Brain microvascular endothelial cell (primary cell): ENCODE data around the gene TMEM63B.

Source experiments
- DNase-seq: peaks from one replicate; pipeline ENCODE4 v3.0.0-alpha.2; 2020
- H3K27ac ChIP-seq: fragments of 250-450 bp; sonication (Bioruptor Pico); 2 replicates; pipeline ENCODE4 v1.5.1; 2020; ENCODE audit warnings: mild to moderate bottlenecking, moderate library complexity
- H3K27me3 ChIP-seq: fragments of 250-450 bp; sonication (Bioruptor Pico); replicated peaks from 2 replicates; pipeline ENCODE4 v1.5.1; 2020; ENCODE audit warnings: mild to moderate bottlenecking
- H3K36me3 ChIP-seq: fragments of 250-450 bp; sonication (Bioruptor Pico); replicated peaks from 2 replicates; pipeline ENCODE4 v1.5.1; 2020; ENCODE audit warnings: mild to moderate bottlenecking
- H3K4me3 ChIP-seq: 2 replicates; pipeline ENCODE4 v1.5.1; 2011; ENCODE audit warnings: low read depth, mild to moderate bottlenecking, control low read depth, low read length, moderate library complexity
- in situ Hi-C: cut with HindIII; loops from 2 replicates; pipeline ENCODE4 v1.10.0; 2017; ENCODE audit warnings: low sequenced_read_pairs, low pct_ligation_motif_present
- TF ChIP-seq, protein P1 (sequence below): IDR thresholded peaks from 2 replicates; pipeline ENCODE4 v1.5.1; 2011; ENCODE audit warnings: low read depth, mild to moderate bottlenecking, moderate library complexity, low read length, control low read depth, inconsistent platforms; ENCODE audit errors: missing control alignments

TMEM63B gene

DNA sequence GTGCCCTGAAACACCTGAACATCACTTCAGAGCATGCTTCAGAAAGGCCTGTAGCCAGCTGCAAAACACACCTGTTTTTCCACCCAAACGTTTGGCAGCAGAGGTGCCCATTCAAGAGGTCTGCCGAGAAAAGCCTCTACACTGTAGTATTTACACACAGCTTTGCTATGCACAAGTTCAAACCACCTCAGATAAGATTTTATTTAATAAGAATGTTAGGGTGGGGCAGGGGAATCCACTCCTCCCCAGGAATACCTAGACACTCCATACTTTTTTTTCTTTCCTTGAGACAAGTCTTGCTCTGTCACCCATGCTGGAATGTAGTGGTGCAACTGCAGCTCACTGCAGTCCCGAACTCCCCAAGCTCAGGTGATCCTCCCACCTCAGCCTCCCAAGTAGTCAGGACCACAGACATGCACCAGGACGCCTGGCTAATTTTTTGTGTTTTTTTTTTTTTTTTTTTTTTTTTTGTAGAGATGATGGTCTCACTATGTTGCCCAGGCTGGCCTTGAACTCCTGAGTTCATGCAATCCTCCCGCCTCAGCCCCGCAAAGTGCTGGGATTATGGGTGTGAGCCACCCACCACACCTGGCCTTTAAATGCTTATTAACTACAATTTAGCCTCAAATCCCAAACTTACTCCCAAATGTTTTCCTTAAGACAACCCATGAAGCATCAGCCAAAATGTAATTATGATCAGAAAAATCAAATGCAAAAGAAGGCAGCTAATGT, 9.8 kb upstream of the TMEM63B start:
- H3K36me3 ChIP-seq, result peaks cover 16% of the 10 kb centered on the region
- no peak overlapping the region for H3K4me3 ChIP-seq
- in situ Hi-C loops, result no loop called here
- DNase-seq, result no peak
- TF ChIP-seq, protein P1, sequence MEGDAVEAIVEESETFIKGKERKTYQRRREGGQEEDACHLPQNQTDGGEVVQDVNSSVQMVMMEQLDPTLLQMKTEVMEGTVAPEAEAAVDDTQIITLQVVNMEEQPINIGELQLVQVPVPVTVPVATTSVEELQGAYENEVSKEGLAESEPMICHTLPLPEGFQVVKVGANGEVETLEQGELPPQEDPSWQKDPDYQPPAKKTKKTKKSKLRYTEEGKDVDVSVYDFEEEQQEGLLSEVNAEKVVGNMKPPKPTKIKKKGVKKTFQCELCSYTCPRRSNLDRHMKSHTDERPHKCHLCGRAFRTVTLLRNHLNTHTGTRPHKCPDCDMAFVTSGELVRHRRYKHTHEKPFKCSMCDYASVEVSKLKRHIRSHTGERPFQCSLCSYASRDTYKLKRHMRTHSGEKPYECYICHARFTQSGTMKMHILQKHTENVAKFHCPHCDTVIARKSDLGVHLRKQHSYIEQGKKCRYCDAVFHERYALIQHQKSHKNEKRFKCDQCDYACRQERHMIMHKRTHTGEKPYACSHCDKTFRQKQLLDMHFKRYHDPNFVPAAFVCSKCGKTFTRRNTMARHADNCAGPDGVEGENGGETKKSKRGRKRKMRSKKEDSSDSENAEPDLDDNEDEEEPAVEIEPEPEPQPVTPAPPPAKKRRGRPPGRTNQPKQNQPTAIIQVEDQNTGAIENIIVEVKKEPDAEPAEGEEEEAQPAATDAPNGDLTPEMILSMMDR, result no peak
- no peaks in the 10 kb centered on the region for H3K27me3 ChIP-seq
- H3K27ac ChIP-seq, result peak overlapping the region; percentile 90

DNA sequence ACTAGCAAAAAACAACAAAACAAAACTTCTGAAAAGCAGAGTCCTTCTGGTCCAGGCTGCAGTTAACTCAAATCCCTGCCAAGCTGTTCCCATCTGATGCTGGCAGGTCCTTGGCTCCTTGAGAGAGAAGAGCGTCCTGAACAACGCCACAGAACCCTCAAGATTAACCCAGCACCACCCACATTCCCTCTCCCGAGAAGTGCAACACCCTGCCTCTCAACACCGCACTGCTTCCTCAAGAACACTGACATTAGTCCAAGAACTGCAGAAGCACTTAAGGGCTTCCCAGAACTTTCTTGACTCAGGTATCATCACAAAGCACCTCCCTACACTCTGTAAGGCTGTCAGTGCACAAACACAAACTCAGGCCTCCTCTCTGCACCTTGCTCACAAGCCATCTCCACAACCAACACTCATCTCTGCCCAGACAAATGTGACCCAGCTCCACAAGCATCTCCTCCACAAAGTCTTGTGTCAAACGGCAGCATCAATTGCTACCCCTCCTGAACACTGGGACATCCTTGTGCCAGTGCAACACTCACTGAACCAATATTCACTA, 7.6 kb upstream of the TMEM63B start:
- H3K36me3 ChIP-seq, result peaks cover 2% of the 10 kb centered on the region
- no peaks in the 10 kb centered on the region for H3K27me3 ChIP-seq
- H3K27ac ChIP-seq, result no peak overlapping the region
- TF ChIP-seq, protein P1, result no peak
- H3K4me3 ChIP-seq, result no peak overlapping the region
- DNase-seq, result no peak
- in situ Hi-C loops, result no loop called here

DNA sequence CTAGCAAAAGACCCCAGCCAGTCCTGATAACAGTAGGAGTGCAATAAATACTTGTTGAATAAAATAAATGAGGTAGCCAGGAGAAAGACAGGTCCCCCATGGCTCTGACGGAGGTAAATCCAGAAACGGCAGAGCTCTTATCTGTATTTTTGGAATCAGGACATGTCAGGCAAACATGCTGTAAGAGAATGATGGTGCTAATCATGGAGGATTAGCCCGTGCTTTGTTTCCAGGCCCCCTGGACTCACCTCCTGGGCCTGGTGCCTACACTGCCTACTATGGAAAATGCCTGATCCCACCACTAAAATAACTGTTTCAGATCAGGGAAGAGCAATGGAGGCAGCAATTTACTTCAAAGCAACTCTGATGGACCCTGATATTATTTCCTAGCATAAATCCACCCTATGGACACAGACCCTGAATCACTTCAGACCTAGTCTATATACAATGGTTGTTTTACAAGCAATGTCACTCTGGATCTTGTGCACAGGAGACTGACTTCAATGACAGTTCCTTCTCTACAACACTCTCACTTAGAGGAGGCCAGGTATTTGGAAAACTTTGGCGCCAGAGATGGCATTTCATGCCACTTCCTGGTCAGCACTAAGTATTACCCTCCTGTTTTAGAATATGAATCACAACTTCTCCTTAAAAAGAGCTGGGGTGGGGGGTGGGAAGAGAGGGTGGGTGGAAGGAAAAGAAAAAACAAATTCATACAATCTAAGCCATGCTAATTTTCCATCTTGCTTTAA, 6.5 kb upstream of the TMEM63B start:
- H3K4me3 ChIP-seq, result no peak overlapping the region
- TF ChIP-seq, protein P1, result no peak
- no peaks in the 10 kb centered on the region for H3K27me3 ChIP-seq
- no peak overlapping the region for H3K27ac ChIP-seq
- DNase-seq, result no peak
- H3K36me3 ChIP-seq, result peaks cover 2% of the 10 kb centered on the region
- in situ Hi-C loops, result no loop called here

DNA sequence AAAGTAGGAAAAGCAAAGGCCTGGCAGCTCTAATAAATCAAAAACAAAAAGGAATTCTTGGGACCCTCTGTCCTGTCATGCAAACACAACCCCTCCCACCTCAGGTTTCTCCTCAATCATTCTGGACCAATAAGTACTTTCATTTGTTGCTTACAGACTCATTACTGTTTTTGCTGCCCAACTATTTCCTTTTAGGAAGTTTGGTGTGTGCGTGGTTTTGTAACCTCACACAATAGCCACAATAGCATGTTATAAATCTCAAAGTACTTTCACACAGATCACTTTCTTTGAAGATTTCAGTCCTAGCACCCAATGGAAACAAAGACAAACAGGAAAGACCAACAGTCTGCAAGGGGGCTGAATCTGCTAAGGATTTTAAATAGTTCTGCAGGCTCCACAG, 4.6 kb upstream of the TMEM63B start:
- in situ Hi-C loops, result no loop called here
- no peak overlapping the region for H3K27ac ChIP-seq
- H3K36me3 ChIP-seq, result peaks cover 2% of the 10 kb centered on the region
- TF ChIP-seq, protein P1, result no peak
- no peak for DNase-seq
- H3K27me3 ChIP-seq, result no peaks in the 10 kb centered on the region
- H3K4me3 ChIP-seq, result no peak overlapping the region

DNA sequence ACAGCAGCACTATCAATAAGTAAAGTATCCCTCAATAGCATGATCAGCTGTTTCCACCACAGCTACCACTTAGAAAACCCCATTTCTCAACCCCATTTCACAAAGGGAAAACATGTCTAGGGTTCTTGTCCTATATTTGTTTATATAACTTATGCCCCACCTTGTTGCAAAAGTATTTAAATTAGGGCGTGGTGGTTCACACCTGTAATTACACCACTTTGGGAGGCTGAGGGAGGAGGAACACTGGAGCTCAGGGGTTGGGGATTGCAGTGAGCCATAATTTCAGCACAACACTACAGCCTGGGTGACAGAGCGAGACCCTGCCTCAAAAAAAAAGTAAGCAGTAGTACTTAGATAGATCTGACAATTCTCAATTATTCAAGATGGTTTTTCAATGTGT, 3.8 kb upstream of the TMEM63B start:
- TF ChIP-seq, protein P1, result no peak
- Histone ChIP-seq H3K27ac (no peak overlapping the region), H3K36me3 (no peaks in the 10 kb centered on the region), H3K4me3 (no peak overlapping the region), H3K27me3 (no peaks in the 10 kb centered on the region)
- DNase-seq, result no peak
- in situ Hi-C loops, result no loop called here
